Activated CD4-positive, alpha-beta T cell treated with anti-CD3 and anti-CD28 coated beads, Interleukin-10, Interleukin-2, amounts not matched to agents 100 ng/mL and 50 ng/mL, durations not matched to agents 16 hours and 8 hours (primary cell): ENCODE measurements around the gene BLOC1S1.

Source experiments
- DNase-seq: peaks from one replicate; pipeline ENCODE4 v3.0.0-alpha.2; 2020

The BLOC1S1 gene

DNA sequence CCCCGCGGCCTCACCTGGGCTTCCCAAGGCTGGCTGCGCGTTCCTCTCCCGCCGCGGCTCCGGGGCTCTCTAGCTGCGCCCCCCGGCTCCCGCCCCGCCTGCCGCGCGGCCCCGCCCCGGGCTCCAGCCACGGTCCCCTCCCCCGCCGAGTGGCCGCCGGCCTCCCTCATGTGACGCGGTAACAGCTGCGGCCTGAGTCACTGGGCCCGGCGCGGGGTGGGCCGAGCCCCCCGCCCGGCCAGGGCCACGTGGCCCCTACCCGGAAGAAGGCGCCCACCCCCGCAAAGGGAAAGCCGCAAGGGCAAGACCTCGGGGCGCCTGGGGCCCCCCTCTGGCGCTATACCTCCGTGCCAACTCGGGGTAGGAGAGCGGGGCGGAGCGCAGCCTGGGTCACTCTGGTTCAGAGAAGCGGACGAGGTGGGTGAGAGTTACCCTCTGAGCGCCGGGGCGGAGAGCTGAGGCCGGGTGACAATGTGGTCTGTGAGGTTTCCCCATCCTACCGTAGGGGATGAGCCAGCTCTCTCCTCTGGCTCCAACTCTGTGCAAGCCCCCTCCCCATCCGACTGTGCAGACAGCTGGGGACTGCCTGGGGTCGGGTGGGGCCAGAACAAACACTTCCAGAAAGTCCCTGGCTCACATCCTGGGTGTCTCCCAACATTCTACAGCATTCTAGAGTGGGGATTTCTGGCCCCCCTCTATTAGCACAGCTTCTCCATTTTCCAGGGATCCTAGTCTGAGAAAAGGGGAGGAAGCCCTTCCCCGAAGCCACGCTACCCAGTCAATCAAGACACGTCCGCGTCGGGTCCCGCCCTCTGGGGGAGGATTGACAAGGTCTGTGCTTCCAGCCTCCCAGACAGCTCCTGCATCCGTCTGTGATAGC lies 13.3 kb downstream of the BLOC1S1 start, which contains the start of gene CD63:
TSS of gene CD63 (minus strand) at position 71 of the 880 bp plus-strand sequence. CDS start 668 bp downstream, outside the sequence.
- DNase-seq, result peak; percentile 84

- peak; percentile 61 for DNase-seq
Measured at GRCh38 chr12:55729819-55730818, 14.3 kb downstream of the BLOC1S1 start.

DNA sequence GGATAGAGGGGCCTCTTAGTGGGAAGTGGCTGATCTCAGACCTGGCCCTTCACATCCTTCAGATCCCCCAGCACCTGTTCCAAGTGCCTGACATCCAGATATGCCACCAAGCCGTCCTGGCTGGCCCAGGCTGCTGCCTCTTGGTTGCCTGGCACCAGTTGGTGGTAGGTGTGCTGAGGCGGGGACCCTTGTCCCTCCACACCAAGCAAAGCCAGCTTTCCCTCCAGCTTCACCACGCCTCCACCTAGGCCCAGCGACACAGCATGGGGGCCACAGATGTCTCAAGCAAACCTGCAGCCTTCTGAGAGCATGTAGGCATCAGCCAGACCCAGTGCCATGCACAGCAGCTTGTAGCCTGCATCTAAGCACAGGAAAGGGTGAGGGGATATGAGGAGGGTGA lies 16.4 kb downstream of the BLOC1S1 start:
- DNase-seq, result no peak

GRCh38 chr12:55733021-55733555 lies 17.2 kb downstream of the BLOC1S1 start:
- DNase-seq, result no peak

GRCh38 chr12:55733858-55734257 lies 18.0 kb downstream of the BLOC1S1 start:
- DNase-seq, result no peak

- no peak for DNase-seq
Measured at GRCh38 chr12:55734595-55734994, 18.7 kb downstream of the BLOC1S1 start.

DNA sequence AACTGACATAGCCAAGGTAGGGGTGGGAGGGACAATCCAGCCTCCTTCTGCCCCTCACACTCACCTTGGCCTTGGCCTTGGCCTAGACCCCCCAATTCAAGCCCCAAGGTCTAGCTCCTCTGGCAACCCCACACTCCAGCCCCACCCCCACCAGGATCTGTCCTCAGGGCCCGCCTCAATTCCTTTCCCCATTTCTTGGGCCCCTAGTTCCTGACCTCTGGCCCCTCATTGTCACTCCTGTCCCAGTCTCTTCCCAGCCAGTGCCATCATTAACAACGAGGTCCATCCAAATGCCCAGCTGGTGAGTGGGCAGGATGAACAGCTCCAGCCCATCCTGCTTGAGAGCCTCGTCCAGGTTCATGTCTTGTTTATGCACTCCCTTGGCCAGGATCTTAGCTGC lies 20.2 kb downstream of the BLOC1S1 start:
- no peak for DNase-seq

DNA sequence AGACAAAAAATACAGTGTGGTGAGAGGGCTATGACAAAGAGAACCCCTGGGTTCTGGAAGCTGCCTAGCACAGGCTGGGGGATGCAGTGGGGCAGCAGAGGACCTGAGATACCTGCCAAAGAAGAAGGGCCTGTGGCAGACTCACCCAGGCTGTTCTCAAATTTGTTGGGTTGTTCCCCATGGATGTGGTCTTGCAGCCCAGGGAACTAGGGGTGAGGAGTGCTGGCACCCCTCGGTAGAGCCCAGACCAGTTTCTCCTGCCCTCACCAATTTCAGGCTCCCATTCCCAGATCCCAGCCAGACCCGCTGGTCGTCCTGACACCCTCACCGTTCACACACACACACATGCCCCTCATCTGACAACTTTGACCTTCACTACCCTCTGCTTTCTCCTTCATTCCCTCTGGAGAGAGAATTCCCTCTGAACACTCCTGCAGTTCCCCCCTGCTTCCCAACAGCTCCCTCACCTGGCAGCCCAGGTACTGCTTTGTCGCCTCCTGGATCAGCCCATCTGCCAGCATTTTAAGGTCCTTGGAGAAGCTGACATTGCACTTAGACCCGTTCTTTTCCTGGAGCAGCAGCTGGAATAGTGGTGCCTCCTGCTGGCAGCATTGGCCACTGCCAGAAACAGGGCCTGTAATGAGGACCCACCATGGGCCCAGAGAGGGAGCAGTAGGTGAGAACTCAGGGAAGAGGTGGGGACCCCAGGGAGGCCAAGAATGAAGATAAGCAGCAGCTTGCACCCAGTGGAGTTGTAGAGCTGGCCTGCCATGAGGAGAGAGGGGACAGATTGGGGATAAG lies 21.1 kb downstream of the BLOC1S1 start:
- peak; percentile 69 for DNase-seq

DNA sequence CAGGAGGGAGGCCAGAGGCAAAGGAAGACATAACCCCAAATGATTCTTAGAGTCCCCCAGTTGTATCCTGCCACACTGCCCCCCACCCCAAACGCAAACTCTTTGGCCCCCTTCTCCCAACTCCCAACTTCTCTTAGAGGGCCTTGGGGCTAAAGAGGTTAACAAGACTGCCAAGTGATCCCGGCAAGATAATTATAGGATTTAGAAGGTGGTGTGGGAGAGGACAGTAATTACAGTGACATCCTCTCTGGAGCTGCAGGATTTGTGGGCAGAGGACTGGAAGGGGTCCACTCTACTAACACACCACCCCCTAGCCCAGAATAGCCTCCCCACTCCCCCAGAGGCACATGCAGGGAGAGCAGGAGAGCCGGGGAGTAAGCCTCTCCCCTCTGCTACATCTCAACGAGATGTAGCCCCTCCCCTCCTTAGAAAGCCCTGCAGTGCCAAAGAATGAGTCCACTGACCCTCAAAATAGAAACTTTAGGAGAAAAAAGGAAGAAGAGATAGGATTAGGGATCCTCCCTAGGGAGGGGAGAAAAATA lies 21.8 kb downstream of the BLOC1S1 start:
- no peak for DNase-seq

DNA sequence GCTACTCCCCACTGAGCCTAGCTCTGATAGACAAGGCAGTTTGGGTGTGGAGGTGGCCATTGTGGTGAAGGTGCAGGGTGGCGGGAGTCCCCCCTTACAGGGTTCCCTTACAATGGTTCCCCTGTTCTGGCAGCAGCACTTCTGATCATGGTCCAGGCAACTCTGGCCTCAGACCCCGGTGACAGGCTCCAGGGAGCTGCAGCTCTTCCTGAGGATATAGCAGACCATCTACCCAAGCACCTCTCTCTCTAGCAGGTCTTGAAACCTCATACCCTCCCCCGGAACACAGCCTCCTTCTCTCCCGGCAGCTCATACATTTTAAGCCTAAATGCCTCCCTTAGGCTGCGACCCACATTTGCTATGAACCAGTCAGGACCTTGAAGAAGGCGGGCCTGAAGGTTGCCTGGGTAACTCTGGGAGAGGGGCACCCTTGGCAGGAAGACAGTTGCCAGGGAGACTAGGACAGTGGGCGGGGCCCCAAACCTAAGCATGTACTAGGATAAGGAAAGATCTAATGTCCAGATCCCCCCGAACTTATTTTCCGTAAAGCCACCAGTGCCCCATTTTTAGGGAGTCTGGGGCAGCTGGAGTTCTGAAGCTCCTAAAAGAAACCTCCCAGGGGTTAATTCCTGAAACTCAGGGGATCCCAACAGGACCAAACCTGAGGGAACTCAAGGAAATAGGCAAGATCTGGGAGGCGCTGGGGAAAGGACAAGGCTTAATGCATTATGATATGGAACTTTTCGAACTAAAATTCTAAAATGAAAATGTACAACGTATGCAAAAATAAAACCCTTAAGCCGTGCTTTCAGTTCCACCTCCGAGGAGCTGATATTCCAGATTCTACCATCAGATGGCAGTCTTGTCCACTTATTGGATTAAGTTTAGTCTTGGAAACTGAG lies 22.5 kb downstream of the BLOC1S1 start:
- peak; percentile 92 for DNase-seq

- DNase-seq, result no peak
Measured at GRCh38 chr12:55739025-55739378, 23.2 kb downstream of the BLOC1S1 start.

DNA sequence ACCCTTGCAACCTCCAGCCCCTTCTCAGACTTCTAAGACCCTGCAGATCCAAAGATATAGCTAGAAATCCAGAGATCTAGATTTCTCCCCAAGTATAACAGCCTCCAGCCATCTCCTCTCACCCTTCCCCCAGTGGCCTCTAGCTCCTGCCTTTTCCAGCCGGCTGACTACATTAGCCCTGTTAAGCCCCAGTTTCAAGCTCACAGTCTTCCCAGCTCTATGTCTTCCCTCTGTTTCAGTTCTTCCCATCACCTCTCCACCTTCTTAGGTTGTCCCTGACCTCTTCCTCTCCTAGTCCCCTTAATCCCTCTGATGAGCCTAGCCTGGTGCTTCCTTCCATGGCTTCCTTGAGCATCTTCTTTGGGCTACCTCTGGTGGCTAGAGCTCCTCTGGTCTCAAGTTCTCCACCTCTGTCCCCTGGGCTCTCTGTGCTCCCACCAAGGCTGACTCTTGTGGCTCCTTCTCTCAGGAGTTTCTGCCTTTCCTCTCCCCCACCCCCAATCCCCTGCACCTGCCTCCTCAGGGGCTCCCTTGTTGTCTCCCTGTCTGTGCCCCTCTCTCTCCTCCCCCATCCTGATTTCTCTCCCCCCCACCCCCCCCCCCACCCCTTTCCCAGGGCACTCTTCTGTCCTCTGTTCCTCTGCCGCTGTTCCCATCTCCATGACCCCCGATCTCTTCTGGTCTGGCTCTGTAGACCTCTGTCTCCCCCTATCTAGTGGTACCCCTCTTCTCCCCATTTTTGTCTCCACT lies 26.3 kb downstream of the BLOC1S1 start:
- no peak for DNase-seq

DNA sequence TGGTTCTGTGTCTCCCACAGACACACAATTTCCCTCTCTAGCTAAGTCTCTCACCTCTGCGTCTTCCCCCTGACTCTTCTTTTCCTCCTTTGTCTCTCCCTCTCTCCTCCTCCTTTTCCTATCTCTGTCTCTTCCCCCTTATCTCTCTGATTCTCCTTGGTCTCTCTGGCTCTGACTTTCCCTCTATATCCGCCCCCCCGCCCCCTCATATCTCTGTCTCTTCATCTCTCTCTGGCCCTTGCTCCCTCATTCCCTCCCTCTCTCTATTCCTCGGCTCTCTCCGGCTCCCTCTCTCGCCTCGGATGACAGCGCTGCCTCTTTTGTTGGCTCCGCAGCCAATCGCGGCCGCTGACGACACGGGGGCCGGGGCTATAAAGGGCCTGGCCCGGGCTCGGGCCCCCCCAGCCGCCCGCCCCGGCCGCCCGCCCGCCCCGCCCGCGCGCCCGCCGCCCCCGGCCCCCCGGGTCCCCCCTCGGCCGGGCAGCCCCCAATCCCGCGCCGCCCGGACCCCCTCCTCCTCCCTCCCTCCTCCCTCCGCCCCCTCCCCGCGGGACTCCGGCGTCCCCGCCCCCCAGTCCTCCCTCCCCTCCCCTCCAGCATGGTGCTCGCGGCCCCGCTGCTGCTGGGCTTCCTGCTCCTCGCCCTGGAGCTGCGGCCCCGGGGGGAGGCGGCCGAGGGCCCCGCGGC lies 27.0 kb downstream of the BLOC1S1 start, which contains the start of gene GDF11:
TSS of gene GDF11 (plus strand) at position 404 of the 687 bp plus-strand sequence. CDS start at position 599, 195 bp downstream.
- DNase-seq, result peak; percentile 82

DNA sequence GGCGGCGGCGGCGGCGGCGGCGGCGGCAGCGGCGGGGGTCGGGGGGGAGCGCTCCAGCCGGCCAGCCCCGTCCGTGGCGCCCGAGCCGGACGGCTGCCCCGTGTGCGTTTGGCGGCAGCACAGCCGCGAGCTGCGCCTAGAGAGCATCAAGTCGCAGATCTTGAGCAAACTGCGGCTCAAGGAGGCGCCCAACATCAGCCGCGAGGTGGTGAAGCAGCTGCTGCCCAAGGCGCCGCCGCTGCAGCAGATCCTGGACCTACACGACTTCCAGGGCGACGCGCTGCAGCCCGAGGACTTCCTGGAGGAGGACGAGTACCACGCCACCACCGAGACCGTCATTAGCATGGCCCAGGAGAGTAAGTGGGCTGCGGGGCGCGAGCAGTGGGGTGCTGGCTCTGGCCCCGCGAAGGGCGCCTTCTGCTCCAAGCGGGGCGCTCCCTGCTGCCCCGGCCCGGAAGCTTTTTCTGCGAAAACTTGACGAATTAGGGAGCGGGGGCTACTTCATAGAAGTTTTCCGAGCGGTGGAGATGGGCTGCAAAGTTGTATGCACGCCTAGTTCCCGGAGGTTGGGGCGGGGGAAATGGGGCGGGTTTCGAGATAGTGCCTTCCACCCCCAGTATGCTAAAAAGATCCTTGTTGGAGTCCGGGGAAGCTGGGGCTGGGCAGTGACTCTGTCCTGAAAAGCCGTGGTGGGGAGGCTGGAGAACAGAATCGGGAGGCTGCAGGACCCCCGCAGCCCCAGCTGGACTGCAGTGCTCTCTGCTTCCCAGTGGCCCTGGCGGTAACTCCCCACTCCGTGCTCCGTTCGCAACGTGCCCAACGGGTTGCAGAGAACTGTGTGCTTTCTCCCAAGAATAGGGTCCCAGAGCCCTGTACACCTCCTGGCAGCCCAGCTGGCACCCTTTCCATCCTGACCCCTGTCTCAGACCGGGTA lies 27.8 kb downstream of the BLOC1S1 start:
- DNase-seq, result peak; percentile 62

DNA sequence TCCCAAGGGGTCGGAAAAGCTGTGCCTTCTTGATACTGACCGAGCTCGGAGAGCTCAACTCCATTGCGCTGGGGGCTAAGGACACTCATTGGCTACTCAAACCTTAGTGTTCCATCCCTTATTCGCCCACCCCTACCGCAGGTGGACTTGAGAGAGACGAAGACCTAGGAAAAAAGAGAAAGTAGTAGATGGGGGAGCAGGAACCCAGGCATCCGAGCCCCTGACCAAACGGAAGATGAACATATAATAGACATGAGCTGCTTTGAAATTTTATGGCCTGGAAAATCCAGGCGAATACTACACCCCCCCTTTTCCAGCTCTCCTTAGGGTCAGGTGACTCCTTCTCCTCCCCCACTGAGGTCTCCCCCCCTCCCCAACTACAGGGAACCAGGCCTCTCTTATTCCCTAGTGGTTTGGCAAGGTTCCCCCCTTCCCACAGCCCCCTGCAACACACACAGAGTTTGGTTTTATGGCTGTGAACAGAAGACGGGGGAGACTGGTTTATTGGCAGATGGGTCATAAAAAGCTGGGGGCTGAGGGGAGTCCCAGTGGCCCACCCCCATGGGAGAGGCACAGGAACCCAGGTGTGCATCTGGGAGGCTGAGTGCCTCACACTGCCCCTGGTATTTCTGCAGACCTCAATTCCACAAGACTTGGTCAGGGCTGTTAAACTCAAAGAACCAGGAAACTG lies 28.6 kb downstream of the BLOC1S1 start:
- no peak for DNase-seq

GRCh38 chr12:55745361-55746173 lies 29.7 kb downstream of the BLOC1S1 start:
- DNase-seq, result no peak
